SK-N-SH (cell line): ENCODE measurements around the gene CRYBB3.

Experiments
- NFIC ChIP-seq: IDR thresholded peaks from 2 replicates; pipeline ENCODE4 v1.4.0; 2012; ENCODE audit warnings: borderline replicate concordance
- POLR2AphosphoS5 ChIP-seq: IDR thresholded peaks from 2 replicates; pipeline ENCODE4 v1.6.1; 2012; ENCODE audit warnings: low read depth, low read length
- ZBTB33 ChIP-seq: IDR thresholded peaks from 2 replicates; pipeline ENCODE4 v1.4.0; 2012; ENCODE audit warnings: low read depth, borderline replicate concordance
- TF ChIP-seq, protein P1 (sequence below): fragments of 200-600 bp; sonication (generic); IDR thresholded peaks from 2 replicates; pipeline ENCODE4 v1.6.1; 2017; ENCODE audit warnings: antibody characterized with exemption, mild to moderate bottlenecking, moderate library complexity

GRCh38 chr22:25160120-25160996 is 39.3 kb upstream of the CRYBB3 start:
- TF ChIP-seq POLR2AphosphoS5, result no peak
- no peak for TF ChIP-seq ZBTB33
- TF ChIP-seq, protein P1, sequence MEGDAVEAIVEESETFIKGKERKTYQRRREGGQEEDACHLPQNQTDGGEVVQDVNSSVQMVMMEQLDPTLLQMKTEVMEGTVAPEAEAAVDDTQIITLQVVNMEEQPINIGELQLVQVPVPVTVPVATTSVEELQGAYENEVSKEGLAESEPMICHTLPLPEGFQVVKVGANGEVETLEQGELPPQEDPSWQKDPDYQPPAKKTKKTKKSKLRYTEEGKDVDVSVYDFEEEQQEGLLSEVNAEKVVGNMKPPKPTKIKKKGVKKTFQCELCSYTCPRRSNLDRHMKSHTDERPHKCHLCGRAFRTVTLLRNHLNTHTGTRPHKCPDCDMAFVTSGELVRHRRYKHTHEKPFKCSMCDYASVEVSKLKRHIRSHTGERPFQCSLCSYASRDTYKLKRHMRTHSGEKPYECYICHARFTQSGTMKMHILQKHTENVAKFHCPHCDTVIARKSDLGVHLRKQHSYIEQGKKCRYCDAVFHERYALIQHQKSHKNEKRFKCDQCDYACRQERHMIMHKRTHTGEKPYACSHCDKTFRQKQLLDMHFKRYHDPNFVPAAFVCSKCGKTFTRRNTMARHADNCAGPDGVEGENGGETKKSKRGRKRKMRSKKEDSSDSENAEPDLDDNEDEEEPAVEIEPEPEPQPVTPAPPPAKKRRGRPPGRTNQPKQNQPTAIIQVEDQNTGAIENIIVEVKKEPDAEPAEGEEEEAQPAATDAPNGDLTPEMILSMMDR, result no peak
- no peak for TF ChIP-seq NFIC
